ENCODE data around the gene LPP. TPM values are rescaled to one million over a fixed set of nuclear protein-coding genes. Genes with fewer than 3 reads are reported as not detected.

The LPP gene
- polyA plus RNA-seq, 3 donors, result 26.4 to 31.9 (median 28.6) TPM

DNA sequence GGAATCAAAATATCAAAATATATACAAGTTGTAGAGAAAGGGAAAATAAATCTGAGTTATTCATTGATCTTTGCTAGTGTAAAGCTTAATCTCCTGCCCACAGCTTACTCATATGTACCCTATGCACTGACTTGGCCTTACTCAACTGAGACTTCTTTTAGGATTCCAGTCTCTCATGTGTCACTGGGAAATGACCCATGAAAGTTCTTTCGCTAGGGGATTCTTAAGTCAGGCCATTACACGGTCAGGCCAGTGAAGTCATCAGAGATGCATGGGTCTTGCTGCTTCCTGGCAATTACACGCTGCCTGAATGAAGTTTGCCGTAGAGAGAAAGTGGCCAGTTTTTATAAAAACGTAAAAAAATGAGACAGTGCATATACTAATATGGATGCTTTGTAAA lies 20.7 kb upstream of the LPP start:
- no peak for DNase-seq (ENCODE audit: extremely low read depth in 1 of 11, low read depth in 9 of 11, low spot score in 4 of 11)

- no peak for DNase-seq (ENCODE audit: extremely low read depth in 1 of 11, low read depth in 9 of 11, low spot score in 4 of 11)
Observed at GRCh38 chr3:188133646-188134045, 20.3 kb upstream of the LPP start.

GRCh38 chr3:188134079-188134478 lies 19.9 kb upstream of the LPP start:
- no peak for DNase-seq (ENCODE audit: extremely low read depth in 1 of 11, low read depth in 9 of 11, low spot score in 4 of 11)

GRCh38 chr3:188134856-188135255 lies 19.1 kb upstream of the LPP start:
- no peak for DNase-seq (ENCODE audit: extremely low read depth in 1 of 11, low read depth in 9 of 11, low spot score in 4 of 11)

DNA sequence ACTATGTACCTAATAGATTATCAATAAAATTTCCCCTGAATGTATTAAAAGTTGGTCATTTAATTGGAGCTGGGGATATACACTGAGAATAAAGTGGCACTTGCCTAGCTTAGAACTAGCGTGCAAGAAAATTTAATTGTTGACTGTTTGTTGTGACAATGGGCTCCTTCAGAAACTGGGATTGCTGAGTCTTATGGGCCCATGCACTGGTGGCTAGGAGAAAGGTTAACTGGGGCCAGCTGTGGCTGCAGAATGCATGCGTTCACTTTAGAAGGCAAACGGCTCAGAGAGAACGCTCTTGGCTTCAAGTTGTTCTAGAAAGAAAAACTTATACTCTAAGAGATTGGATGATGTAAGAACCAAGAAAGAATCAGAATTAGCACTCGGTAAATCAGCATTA lies 18.7 kb upstream of the LPP start:
- DNase-seq (ENCODE audit: extremely low read depth in 1 of 11, low read depth in 9 of 11, low spot score in 4 of 11), result no peak

DNA sequence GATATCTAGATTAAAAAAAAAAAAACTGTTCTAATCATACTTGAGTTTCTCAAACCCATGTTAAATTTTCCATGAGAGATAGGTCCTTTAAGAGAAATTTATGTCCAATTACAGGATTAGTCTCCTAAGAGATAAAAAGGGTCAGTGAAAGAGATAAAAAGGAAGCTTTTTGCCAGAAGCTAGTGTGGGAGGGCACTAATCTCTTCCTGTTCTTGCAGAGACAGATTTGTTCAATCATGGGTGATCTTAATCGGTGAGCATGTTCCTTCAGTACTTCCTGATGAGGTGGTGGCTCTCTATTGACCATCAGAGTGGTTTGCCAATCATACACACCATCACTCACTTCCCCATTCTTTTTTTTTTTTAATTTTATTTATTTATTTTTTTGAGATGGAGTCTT lies 16.9 kb upstream of the LPP start:
- DNase-seq (ENCODE audit: extremely low read depth in 1 of 11, low read depth in 9 of 11, low spot score in 4 of 11), result no peak

GRCh38 chr3:188139466-188139865 lies 14.5 kb upstream of the LPP start:
- no peak for DNase-seq (ENCODE audit: extremely low read depth in 1 of 11, low read depth in 9 of 11, low spot score in 4 of 11)

GRCh38 chr3:188146219-188146618 lies 7.7 kb upstream of the LPP start:
- no peak for DNase-seq (ENCODE audit: extremely low read depth in 1 of 11, low read depth in 9 of 11, low spot score in 4 of 11)

GRCh38 chr3:188147782-188148181 lies 6.2 kb upstream of the LPP start:
- no peak for DNase-seq (ENCODE audit: extremely low read depth in 1 of 11, low read depth in 9 of 11, low spot score in 4 of 11)

DNA sequence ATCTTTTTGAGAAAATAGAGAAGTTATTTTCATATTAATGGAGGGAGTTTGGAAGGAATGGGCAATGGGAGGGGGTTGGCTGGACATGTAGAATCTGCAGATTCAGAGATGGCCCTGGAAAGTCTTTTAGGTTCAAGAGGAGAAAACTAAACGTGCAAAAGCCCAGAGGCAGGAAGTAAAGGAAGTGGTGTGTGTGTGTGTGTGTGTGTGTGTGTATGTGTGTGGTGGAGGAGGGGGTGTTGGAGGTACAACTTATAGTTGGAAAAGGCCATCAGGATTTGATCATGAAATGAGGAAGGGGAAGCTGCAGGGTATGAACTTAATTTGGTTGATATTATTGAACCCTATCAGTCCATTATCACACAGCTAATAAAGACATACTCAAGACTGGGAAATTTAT lies 5.6 kb upstream of the LPP start:
- no peak for DNase-seq (ENCODE audit: extremely low read depth in 1 of 11, low read depth in 9 of 11, low spot score in 4 of 11)

DNA sequence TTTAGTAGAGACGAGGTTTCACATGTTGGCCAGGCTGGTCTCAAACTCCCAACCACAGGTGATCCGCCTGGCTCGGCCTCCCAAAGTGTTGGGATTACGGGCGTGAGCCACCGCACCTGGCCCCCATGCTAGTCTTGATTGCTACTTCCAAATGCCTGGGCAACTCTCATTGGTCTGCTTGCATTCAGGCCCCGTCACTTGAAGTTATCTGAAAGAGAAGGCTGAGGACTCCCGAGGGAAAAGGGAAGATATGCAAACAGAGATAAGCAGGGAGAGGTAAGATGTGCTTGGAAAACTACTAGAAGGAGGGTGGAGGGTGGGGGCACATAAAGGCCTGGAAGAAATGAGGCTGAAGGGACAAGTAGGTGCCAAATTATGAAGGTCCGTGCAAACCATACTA lies 4.4 kb upstream of the LPP start:
- no peak for DNase-seq (ENCODE audit: extremely low read depth in 1 of 11, low read depth in 9 of 11, low spot score in 4 of 11)

DNA sequence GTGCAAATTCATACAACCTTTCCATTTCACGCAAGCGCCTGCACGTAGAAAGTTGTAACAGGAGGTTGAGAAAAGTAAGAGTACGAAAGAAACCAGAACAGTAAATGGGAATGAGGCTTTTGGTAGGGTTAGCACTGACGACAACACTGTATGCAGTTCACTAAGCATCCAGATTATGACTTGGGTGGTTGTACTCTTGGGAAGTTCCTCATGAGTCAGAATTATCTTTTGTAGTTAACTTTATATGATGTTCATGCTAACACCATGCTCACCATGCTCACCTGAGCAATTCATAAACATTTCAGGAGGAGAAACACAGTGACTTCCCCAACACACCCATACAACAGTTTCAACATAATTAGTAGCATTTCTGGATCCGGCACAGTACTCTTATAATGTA lies 3.0 kb upstream of the LPP start:
- no peak for DNase-seq (ENCODE audit: extremely low read depth in 1 of 11, low read depth in 9 of 11, low spot score in 4 of 11)

GRCh38 chr3:188151438-188151837 lies 2.5 kb upstream of the LPP start:
- no peak for DNase-seq (ENCODE audit: extremely low read depth in 1 of 11, low read depth in 9 of 11, low spot score in 4 of 11)

DNA sequence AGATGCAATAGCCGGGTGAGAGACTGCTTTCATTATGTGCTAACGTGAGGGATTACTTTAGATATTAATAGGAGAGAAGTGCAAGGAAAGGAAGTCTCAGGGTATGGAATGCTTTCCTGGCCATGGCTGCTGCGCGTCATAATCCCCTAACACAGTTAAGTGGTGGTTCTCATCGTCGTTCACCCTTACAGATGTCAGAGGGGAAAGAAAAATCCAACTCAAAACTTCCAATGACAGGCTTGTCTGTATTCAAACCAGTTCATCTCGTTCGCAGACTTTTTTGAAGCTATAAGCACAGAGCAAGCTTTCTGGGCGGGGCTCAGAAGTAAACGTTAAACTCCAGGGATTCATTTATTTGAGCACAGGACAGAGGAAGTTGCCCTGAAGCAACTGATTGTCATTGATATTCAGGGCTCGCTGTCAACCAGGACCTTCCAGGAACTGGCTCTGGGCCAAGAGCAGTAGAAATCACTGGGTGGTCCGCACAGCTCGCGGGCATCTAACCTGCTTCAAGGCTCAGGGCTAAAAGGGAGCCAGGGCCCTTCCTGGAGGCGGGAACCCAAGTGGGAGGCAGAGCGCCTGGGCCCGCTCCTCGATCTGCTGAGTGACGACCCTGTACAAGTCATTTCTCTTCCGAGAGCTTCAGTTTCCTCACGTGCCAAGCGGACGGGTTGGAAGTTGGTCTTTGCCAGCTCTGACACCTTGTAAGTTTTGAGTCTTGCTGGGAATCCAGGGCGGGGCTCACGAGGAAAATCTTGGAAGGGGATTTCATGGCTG lies 1.1 kb upstream of the LPP start:
- peak in 5 of 11 donors; percentile 27 to 38 (median 32) for DNase-seq (ENCODE audit: extremely low read depth in 1 of 11, low read depth in 9 of 11, low spot score in 4 of 11)

- peak; percentile 64 to 88 (median 79) for DNase-seq (ENCODE audit: extremely low read depth in 1 of 11, low read depth in 9 of 11, low spot score in 4 of 11)
Observed at GRCh38 chr3:188153437-188154013, 432 bp upstream of the LPP start.

- DNase-seq (ENCODE audit: extremely low read depth in 1 of 11, low read depth in 9 of 11, low spot score in 4 of 11), result no peak
Observed at GRCh38 chr3:188154809-188155574, 1.0 kb downstream of the LPP start.

DNA sequence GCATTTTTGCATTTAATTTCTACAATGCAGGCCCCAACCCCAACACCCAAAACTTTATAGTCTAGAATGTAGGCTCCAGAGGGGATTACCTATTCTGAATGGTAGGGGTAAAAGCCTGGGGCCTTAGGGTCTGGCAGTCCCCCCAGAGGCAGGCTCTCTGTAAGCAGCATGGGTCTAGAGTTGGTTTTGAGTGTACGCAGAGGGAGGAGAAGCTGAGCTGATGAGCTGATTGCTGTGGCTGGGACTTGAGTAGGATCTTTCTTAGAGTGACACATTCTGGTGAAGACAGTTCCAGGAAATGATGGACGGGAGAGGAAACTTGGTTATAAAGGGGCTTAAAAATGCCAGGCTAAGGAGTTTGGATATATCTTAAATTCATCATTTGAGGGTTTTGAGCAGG lies 2.1 kb downstream of the LPP start:
- no peak for DNase-seq (ENCODE audit: extremely low read depth in 1 of 11, low read depth in 9 of 11, low spot score in 4 of 11)

DNA sequence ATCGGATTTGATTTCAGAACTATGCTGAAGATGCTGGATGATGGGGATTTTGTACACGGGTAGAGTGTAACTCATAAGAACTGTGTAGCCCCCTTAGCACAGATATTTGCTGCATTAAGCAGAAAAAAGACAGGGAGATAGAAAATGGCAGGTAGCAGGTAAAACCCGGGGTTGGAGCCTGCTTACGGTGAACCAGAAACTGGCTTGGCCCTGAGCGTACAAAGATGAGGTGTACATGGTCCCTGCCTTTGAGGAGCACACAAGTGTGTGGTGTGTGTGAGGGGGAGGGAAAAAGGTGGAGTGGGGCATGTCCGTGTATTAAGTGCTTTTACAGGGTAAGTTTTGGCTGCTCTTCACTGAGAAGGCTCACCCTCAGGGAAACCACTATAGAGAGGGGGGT lies 3.5 kb downstream of the LPP start:
- no peak for DNase-seq (ENCODE audit: extremely low read depth in 1 of 11, low read depth in 9 of 11, low spot score in 4 of 11)

- DNase-seq (ENCODE audit: extremely low read depth in 1 of 11, low read depth in 9 of 11, low spot score in 4 of 11), result peak in 1 of 11 donors; percentile 56
Observed at GRCh38 chr3:188157971-188158370, 4.0 kb downstream of the LPP start.

- DNase-seq (ENCODE audit: extremely low read depth in 1 of 11, low read depth in 9 of 11, low spot score in 4 of 11), result no peak
Observed at GRCh38 chr3:188158731-188159310, 4.9 kb downstream of the LPP start.

Data from renal cortex interstitium (tissue), 11 donors.